Stromal cell of bone marrow (primary cell): Measurements from ENCODE around the gene LSM10.
A peak's percentile ranks its signal among the peaks of the same experiment; 100 is the strongest.

Experiments
- DNase-seq: peaks from one replicate; pipeline ENCODE4 v3.0.0-alpha.2; 2012; ENCODE audit warnings: low read depth

Gene LSM10

GRCh38 chr1:36408479-36408878 lies 10.8 kb upstream of the LSM10 start:
- no peak for DNase-seq

GRCh38 chr1:36406440-36406839 lies 8.7 kb upstream of the LSM10 start:
- DNase-seq: no peak

- DNase-seq: no peak
Measured at GRCh38 chr1:36402504-36402890, 4.8 kb upstream of the LSM10 start.

- DNase-seq: no peak
Measured at GRCh38 chr1:36401602-36402503, 4.1 kb upstream of the LSM10 start.

GRCh38 chr1:36400825-36401601 lies 3.3 kb upstream of the LSM10 start:
- peak; percentile 85 for DNase-seq

GRCh38 chr1:36400514-36400824 lies 2.8 kb upstream of the LSM10 start:
- no peak for DNase-seq

GRCh38 chr1:36398370-36398977 lies 766 bp upstream of the LSM10 start:
- no peak for DNase-seq

GRCh38 chr1:36397083-36397377 lies 678 bp downstream of the LSM10 start:
- DNase-seq: no peak

GRCh38 chr1:36396359-36396758 lies 1.3 kb downstream of the LSM10 start:
- DNase-seq: no peak

- DNase-seq: no peak
Measured at GRCh38 chr1:36393686-36394085, 4.0 kb downstream of the LSM10 start.

GRCh38 chr1:36392836-36393235 lies 4.9 kb downstream of the LSM10 start:
- DNase-seq: no peak

- no peak for DNase-seq
Measured at GRCh38 chr1:36391271-36391670, 6.4 kb downstream of the LSM10 start.

- no peak for DNase-seq
Measured at GRCh38 chr1:36390411-36390810, 7.3 kb downstream of the LSM10 start.

GRCh38 chr1:36389999-36390398 lies 7.7 kb downstream of the LSM10 start:
- DNase-seq: no peak

- DNase-seq: no peak
Measured at GRCh38 chr1:36389261-36389660, 8.4 kb downstream of the LSM10 start.

- peak; percentile 89 for DNase-seq
Measured at GRCh38 chr1:36387141-36387949, 10.4 kb downstream of the LSM10 start.

- DNase-seq: peak; percentile 100
Measured at GRCh38 chr1:36386265-36387140, 11.2 kb downstream of the LSM10 start.

GRCh38 chr1:36385410-36386264 lies 12.1 kb downstream of the LSM10 start, which contains the start of gene STK40:
TSS of gene STK40 (minus strand) at chr1:36385924. CDS start at chr1:36361332, 24,592 bp downstream.
- DNase-seq: peak; percentile 99

- DNase-seq: no peak
Measured at GRCh38 chr1:36384542-36385409, 12.9 kb downstream of the LSM10 start.
